GM12878 (cell line): Measurements from ENCODE around the gene FAM187B. TPM values are rescaled to one million over a fixed set of nuclear protein-coding genes. Genes with fewer than 3 reads are reported as not detected.

ENCODE experiments used
- ATF7 ChIP-seq: fragments of 450-650 bp; IDR thresholded peaks from 2 replicates; pipeline ENCODE4 v1.6.1; 2016; ENCODE audit warnings: low read depth, mild to moderate bottlenecking
- BACH1 ChIP-seq: fragments of 450-650 bp; IDR thresholded peaks from 2 replicates; pipeline ENCODE4 v1.6.1; 2017; ENCODE audit warnings: mild to moderate bottlenecking, borderline replicate concordance
- CREM ChIP-seq: IDR thresholded peaks from 2 replicates; pipeline ENCODE4 v1.6.1; 2014; ENCODE audit warnings: antibody characterized with exemption, low read depth
- EP300 ChIP-seq, 2 experiments: fragments of 150-350 bp in 1 of 2; IDR thresholded peaks; 2 replicates each; pipeline ENCODE4 v1.6.1; 2011 to 2012; ENCODE audit warnings: low read depth in 2 of 2, low read length in 2 of 2, borderline replicate concordance in 1 of 2, improper control_type of control experiment in 1 of 2, inconsistent platforms in 1 of 2; ENCODE audit not compliant: control insufficient read depth in 1 of 2
- GATAD2B ChIP-seq: fragments of 450-650 bp; conservative IDR thresholded peaks from 2 replicates; pipeline ENCODE4 v1.6.1; 2017; ENCODE audit warnings: low read depth, mild to moderate bottlenecking, moderate library complexity
- IKZF1 ChIP-seq: fragments of 450-650 bp; conservative IDR thresholded peaks from 2 replicates; pipeline ENCODE4 v1.6.1; 2017; ENCODE audit warnings: antibody characterized with exemption, mild to moderate bottlenecking
- MTA2 ChIP-seq: fragments of 450-650 bp; IDR thresholded peaks from 2 replicates; pipeline ENCODE4 v1.6.1; 2016; ENCODE audit warnings: low read depth, mild to moderate bottlenecking, moderate library complexity
- NFIC ChIP-seq: IDR thresholded peaks from 2 replicates; pipeline ENCODE4 v1.6.1; 2012; ENCODE audit warnings: low read depth, mild to moderate bottlenecking, inconsistent platforms, low read length, moderate library complexity
- NR2C2 ChIP-seq: IDR thresholded peaks from 2 replicates; pipeline ENCODE4 v1.6.1; 2011; ENCODE audit warnings: borderline replicate concordance, low read depth; ENCODE audit not compliant: control insufficient read depth, insufficient read length
- PAX5 ChIP-seq: IDR thresholded peaks from 2 replicates; pipeline ENCODE4 v1.6.1; 2011; ENCODE audit warnings: low read depth, low read length, borderline replicate concordance
- PAX8 ChIP-seq: fragments of 450-650 bp; IDR thresholded peaks from 2 replicates; pipeline ENCODE4 v1.6.1; 2017; ENCODE audit warnings: mild to moderate bottlenecking, moderate library complexity
- STAT1 ChIP-seq: fragments of 450-650 bp; conservative IDR thresholded peaks from 2 replicates; pipeline ENCODE4 v1.6.1; 2014; ENCODE audit warnings: antibody characterized with exemption, mild to moderate bottlenecking
- STAT3 ChIP-seq: IDR thresholded peaks from 2 replicates; pipeline ENCODE4 v1.6.1; 2011; ENCODE audit warnings: low read depth, low read length, improper control_type of control experiment
- ZNF384 ChIP-seq: IDR thresholded peaks from 2 replicates; pipeline ENCODE4 v1.6.1; 2012; ENCODE audit warnings: low read depth, mild to moderate bottlenecking, low read length, improper control_type of control experiment, borderline replicate concordance
- ZNF622 ChIP-seq: fragments of 450-650 bp; IDR thresholded peaks from 2 replicates; pipeline ENCODE4 v1.6.1; 2017; ENCODE audit warnings: mild to moderate bottlenecking, inconsistent platforms
- polyA plus RNA-seq, 11 experiments: library from polyadenylated mRNA; depleted of rRNA in 4 of 11; unstranded in 6 of 11; stranded (reverse) in 5 of 11; fragments of >200 nt; fragmentation: Nextera tagmentation in 4 of 11; fragmentation: Illumina TruSeq in 1 of 11; extraction: Ambion mirVana in 4 of 11; extraction: Trizol in 1 of 11; gene quantifications; 1 replicate in 1 of 11; 2 replicates in 10 of 11; pipeline versions ENCODE4 v1.2.1 to v1.2.3, GENCODE V29; 2011 to 2016; ENCODE audit warnings: inconsistent platforms in 2 of 11, missing spikeins in 2 of 11, low read depth in 1 of 11
- total RNA-seq, 4 experiments: library from RNA; depleted of rRNA in 3 of 4; stranded (reverse); fragments of >200 nt in 3 of 4; fragmentation: Illumina TruSeq in 1 of 4; extraction: Trizol in 1 of 4; gene quantifications; 2 replicates each; pipeline versions ENCODE4 v1.2.1 to v1.2.3, GENCODE V29; 2013 to 2021
- TF ChIP-seq, protein P1 (sequence below): IDR thresholded peaks from 2 replicates; pipeline ENCODE4 v1.6.1; 2011; ENCODE audit warnings: mild to moderate bottlenecking, low read depth, low read length, moderate library complexity; ENCODE audit not compliant: insufficient replicate concordance
- TF ChIP-seq, protein P2 (sequence below): IDR thresholded peaks from 2 replicates; pipeline ENCODE4 v1.6.1; 2012; ENCODE audit warnings: low read depth, low read length, improper control_type of control experiment
- TF ChIP-seq, protein P3 (sequence below): fragments of 450-650 bp; IDR thresholded peaks from 2 replicates; pipeline ENCODE4 v1.6.1; 2017; ENCODE audit warnings: antibody characterized with exemption, mild to moderate bottlenecking, moderate library complexity
- TF ChIP-seq, protein P4 (sequence below): fragments of 450-650 bp; IDR thresholded peaks from 2 replicates; pipeline ENCODE4 v1.6.1; 2018; ENCODE audit warnings: borderline replicate concordance, mild to moderate bottlenecking; ENCODE audit not compliant: partially characterized antibody
- TF ChIP-seq, protein P5 (sequence below): IDR thresholded peaks from 2 replicates; pipeline ENCODE4 v1.6.1; 2012; ENCODE audit warnings: mild to moderate bottlenecking, low read depth, low read length

FAM187B gene
- total and polyA plus RNA-seq, 10 of the 15 experiments (the other 5 are each of a cell fraction or from before 2014, with no cell fraction given): 0.05 TPM; not detected in 9

DNA sequence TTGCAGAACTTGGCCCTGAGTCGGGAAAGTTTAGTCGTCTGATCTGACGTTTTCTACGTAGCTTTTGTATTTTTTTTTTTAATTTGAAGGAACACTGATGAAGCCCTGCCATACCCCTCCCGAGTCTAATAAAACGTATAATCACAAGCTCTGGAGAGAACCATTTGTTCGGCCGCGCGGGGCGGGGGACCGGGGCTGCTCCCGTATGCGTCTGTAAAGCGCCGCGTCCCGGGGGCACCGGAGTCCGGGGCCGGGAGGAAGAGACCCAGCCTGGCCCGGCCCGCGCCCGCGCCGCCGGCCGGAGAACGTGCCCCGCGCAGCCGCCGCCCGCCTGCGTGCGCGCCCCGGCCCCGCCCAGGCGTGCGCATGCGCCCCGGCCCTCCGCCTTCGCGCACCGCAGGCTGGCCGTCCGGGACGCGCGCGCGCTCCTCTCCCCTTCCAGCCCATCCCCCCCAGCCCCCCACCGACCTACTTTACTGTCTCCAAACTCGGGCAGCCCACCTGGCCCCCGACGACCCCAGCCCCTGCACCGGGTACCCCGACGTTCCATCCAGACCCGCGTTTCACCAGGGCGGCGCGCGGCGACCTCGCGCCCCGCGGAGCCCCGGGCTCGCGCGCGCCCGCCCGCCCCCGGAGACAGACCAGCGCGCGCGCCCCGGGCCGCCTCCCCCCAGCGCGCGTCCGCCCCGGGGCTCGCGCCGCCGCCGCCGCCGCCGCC is 39.4 kb upstream of the FAM187B start (continued):
- no peak for TF ChIP-seq STAT1
- TF ChIP-seq, protein P1, sequence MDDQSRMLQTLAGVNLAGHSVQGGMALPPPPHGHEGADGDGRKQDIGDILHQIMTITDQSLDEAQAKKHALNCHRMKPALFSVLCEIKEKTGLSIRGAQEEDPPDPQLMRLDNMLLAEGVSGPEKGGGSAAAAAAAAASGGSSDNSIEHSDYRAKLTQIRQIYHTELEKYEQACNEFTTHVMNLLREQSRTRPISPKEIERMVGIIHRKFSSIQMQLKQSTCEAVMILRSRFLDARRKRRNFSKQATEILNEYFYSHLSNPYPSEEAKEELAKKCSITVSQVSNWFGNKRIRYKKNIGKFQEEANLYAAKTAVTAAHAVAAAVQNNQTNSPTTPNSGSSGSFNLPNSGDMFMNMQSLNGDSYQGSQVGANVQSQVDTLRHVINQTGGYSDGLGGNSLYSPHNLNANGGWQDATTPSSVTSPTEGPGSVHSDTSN: no peak
- no peak for TF ChIP-seq ZNF622
- TF ChIP-seq, protein P2, sequence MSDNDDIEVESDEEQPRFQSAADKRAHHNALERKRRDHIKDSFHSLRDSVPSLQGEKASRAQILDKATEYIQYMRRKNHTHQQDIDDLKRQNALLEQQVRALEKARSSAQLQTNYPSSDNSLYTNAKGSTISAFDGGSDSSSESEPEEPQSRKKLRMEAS: no peak
- no peak for TF ChIP-seq GATAD2B
- TF ChIP-seq ZNF384: no peak
- TF ChIP-seq EP300 (IDR thresholded peaks at IDR 0.05; ENCODE audit: borderline replicate concordance in 1 of 2, control insufficient read depth in 1 of 2, low read depth in 2 of 2, low read length in 2 of 2): no peak
- TF ChIP-seq, protein P3, sequence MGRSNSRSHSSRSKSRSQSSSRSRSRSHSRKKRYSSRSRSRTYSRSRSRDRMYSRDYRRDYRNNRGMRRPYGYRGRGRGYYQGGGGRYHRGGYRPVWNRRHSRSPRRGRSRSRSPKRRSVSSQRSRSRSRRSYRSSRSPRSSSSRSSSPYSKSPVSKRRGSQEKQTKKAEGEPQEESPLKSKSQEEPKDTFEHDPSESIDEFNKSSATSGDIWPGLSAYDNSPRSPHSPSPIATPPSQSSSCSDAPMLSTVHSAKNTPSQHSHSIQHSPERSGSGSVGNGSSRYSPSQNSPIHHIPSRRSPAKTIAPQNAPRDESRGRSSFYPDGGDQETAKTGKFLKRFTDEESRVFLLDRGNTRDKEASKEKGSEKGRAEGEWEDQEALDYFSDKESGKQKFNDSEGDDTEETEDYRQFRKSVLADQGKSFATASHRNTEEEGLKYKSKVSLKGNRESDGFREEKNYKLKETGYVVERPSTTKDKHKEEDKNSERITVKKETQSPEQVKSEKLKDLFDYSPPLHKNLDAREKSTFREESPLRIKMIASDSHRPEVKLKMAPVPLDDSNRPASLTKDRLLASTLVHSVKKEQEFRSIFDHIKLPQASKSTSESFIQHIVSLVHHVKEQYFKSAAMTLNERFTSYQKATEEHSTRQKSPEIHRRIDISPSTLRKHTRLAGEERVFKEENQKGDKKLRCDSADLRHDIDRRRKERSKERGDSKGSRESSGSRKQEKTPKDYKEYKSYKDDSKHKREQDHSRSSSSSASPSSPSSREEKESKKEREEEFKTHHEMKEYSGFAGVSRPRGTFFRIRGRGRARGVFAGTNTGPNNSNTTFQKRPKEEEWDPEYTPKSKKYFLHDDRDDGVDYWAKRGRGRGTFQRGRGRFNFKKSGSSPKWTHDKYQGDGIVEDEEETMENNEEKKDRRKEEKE: no peak
- TF ChIP-seq NR2C2: no peak
- TF ChIP-seq, protein P4, sequence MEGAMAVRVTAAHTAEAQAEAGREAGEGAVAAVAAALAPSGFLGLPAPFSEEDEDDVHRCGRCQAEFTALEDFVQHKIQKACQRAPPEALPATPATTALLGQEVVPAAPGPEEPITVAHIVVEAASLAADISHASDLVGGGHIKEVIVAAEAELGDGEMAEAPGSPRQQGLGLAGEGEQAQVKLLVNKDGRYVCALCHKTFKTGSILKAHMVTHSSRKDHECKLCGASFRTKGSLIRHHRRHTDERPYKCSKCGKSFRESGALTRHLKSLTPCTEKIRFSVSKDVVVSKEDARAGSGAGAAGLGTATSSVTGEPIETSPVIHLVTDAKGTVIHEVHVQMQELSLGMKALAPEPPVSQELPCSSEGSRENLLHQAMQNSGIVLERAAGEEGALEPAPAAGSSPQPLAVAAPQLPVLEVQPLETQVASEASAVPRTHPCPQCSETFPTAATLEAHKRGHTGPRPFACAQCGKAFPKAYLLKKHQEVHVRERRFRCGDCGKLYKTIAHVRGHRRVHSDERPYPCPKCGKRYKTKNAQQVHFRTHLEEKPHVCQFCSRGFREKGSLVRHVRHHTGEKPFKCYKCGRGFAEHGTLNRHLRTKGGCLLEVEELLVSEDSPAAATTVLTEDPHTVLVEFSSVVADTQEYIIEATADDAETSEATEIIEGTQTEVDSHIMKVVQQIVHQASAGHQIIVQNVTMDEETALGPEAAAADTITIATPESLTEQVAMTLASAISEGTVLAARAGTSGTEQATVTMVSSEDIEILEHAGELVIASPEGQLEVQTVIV: no peak
- TF ChIP-seq CREM: no peak
- no peak for TF ChIP-seq PAX5
- TF ChIP-seq BACH1: no peak
- no peak for TF ChIP-seq STAT3
- no peak for TF ChIP-seq PAX8
- 0 out of 2 replicates have a peak, but pooled peaks have one; percentile 56 for TF ChIP-seq NFIC
- TF ChIP-seq, protein P5, sequence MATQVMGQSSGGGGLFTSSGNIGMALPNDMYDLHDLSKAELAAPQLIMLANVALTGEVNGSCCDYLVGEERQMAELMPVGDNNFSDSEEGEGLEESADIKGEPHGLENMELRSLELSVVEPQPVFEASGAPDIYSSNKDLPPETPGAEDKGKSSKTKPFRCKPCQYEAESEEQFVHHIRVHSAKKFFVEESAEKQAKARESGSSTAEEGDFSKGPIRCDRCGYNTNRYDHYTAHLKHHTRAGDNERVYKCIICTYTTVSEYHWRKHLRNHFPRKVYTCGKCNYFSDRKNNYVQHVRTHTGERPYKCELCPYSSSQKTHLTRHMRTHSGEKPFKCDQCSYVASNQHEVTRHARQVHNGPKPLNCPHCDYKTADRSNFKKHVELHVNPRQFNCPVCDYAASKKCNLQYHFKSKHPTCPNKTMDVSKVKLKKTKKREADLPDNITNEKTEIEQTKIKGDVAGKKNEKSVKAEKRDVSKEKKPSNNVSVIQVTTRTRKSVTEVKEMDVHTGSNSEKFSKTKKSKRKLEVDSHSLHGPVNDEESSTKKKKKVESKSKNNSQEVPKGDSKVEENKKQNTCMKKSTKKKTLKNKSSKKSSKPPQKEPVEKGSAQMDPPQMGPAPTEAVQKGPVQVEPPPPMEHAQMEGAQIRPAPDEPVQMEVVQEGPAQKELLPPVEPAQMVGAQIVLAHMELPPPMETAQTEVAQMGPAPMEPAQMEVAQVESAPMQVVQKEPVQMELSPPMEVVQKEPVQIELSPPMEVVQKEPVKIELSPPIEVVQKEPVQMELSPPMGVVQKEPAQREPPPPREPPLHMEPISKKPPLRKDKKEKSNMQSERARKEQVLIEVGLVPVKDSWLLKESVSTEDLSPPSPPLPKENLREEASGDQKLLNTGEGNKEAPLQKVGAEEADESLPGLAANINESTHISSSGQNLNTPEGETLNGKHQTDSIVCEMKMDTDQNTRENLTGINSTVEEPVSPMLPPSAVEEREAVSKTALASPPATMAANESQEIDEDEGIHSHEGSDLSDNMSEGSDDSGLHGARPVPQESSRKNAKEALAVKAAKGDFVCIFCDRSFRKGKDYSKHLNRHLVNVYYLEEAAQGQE: no peak
- TF ChIP-seq MTA2: no peak
- no peak for TF ChIP-seq ATF7
- TF ChIP-seq IKZF1: 0 out of 2 replicates have a peak, but pooled peaks have one; percentile 48
